Fibroblast of villous mesenchyme (primary cell): ENCODE results near the gene EIF4ENIF1. TPM values are rescaled to one million over a fixed set of nuclear protein-coding genes. Genes with fewer than 3 reads are reported as not detected.
"Not testable (repeated sequence)": the region's sequence is repeated elsewhere in the genome, so short reads cannot be mapped to it uniquely, and the experiment has no call there.

Source experiments
- DNase-seq: peaks from one replicate; pipeline ENCODE4 v3.0.0-alpha.2; 2010; ENCODE audit warnings: low read depth
- H3K4me3 ChIP-seq: 2 replicates; pipeline ENCODE4 v1.5.1; 2011; ENCODE audit warnings: low read depth, mild to moderate bottlenecking, low read length
- CTCF ChIP-seq: IDR thresholded peaks from 2 replicates; pipeline ENCODE4 v1.5.1; 2012; ENCODE audit warnings: low read depth, mild to moderate bottlenecking, low read length; ENCODE audit not compliant: insufficient read depth
- total RNA-seq: library from RNA; depleted of rRNA; stranded (reverse); fragments of >200 nt; gene quantifications from 2 replicates; pipeline ENCODE4 v1.2.3, GENCODE V29; 2012

The EIF4ENIF1 gene
- total RNA-seq, 1 donor: 25.0 TPM

- TF ChIP-seq CTCF: no peak
- DNase-seq: no peak
- H3K4me3 ChIP-seq: no peak overlapping the region
Observed at GRCh38 chr22:31431950-31432349, 57.7 kb downstream of the EIF4ENIF1 start.

GRCh38 chr22:31425331-31426050, 64.2 kb downstream of the EIF4ENIF1 start:
- H3K4me3 ChIP-seq: no peak overlapping the region
- DNase-seq: peak; percentile 8
- TF ChIP-seq CTCF: no peak

GRCh38 chr22:31402350-31402749, 87.3 kb downstream of the EIF4ENIF1 start:
- not testable (repeated sequence) for DNase-seq, H3K4me3 ChIP-seq

- DNase-seq: peak; percentile 52
- no peak for TF ChIP-seq CTCF
- H3K4me3 ChIP-seq: peak overlapping the region; percentile 93
Observed at GRCh38 chr22:31400023-31400397, 89.6 kb downstream of the EIF4ENIF1 start.

GRCh38 chr22:31399211-31400022, 90.2 kb downstream of the EIF4ENIF1 start, which contains the start of gene DRG1:
TSS of gene DRG1 (plus strand) at chr22:31399604. CDS start at chr22:31399684, 80 bp downstream.
- peak; percentile 96 for DNase-seq
- no peak for TF ChIP-seq CTCF
- H3K4me3 ChIP-seq: peak within 1 kb of the TSS; percentile 93

GRCh38 chr22:31398231-31398630, 91.4 kb downstream of the EIF4ENIF1 start:
- no peak for TF ChIP-seq CTCF
- DNase-seq: no peak
- no peak overlapping the region for H3K4me3 ChIP-seq

- no peak for DNase-seq
- no peak overlapping the region for H3K4me3 ChIP-seq
- no peak for TF ChIP-seq CTCF
Observed at GRCh38 chr22:31394326-31394725, 95.3 kb downstream of the EIF4ENIF1 start.
